NCI-H345 treated with DMSO at 0.1 percent for 48 hours (cell line): ENCODE data around the gene MYL4.
"Not testable (repeated sequence)": the region's sequence is repeated elsewhere in the genome, so short reads cannot be mapped to it uniquely, and the experiment has no call there.

Source experiments
- DNase-seq: peaks from one replicate; lab custom pipeline; 2025; ENCODE audit not compliant: unreplicated experiment; lab: John Stamatoyannopoulos, UW

The MYL4 gene

DNA sequence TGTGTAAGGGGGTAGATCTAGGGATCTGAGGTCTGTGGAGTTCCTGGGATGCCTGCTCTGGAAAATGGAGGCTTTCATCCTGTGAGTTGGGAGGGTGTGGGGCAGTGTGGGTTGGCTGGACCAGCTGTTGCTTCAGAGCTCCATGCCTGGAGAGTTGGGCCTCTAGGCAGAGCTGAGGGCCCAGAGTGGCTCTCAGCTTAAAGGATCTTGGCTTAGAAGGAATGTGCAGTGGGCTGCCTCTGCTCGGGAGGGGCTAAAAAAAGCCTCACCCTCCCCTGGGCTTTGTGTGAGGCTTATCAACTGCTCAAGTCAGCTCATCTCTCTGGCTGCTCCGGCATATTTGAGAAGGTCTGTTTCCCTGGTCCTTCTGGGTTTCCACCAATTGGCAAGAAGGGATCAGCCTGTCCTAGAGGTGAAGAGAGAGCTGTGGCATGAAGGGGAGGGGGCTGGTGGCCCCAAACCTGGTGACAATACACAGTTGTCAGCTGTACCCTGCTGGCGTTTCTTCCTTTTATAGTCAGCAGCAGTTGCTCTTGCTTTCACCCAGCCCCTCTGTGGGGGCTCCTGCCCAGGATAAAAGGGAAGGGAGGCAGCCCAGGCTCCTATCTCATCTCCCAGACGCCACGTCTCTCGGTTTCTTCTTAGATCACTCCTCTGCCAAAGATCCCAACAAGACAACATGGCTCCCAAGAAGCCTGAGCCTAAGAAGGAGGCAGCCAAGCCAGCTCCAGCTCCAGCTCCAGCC lies at the start of gene MYL4:
MYL4 (plus strand) TSS at position 605 of the 745 bp plus-strand sequence; CDS start at position 680, 75 bp downstream.
- no peak for DNase-seq

DNA sequence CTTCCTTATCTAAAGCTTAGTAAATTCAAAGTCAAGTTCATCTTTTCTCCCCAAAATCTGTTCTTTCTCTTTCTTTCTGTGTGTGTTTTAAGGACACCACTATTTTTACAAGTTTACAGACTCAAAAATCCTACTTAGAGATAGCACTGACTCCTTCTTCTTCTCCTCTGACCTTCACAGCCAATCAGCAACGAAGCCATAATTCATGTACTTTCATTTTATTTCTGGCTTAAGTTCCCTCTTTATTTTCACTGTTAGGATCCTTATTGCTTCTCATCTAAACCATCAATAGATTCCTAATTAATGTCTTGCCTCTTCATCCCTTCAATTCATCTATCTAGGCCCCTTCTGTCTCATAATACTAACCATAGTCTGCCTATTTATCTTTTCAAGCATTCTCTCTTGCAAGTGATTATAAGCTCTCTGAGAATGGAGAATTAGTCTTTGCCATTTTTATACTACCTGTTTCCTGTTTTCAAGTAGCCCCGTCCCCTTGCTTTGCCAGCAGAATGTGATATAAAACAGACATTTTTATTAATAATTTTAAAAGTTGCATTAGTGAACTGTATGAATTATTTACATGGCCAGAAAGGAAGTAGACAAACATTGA lies 47.0 kb upstream of the MYL4 start:
- no peak for DNase-seq

- no peak for DNase-seq
Measured at GRCh38 chr17:47164263-47164662, 44.9 kb upstream of the MYL4 start.

DNA sequence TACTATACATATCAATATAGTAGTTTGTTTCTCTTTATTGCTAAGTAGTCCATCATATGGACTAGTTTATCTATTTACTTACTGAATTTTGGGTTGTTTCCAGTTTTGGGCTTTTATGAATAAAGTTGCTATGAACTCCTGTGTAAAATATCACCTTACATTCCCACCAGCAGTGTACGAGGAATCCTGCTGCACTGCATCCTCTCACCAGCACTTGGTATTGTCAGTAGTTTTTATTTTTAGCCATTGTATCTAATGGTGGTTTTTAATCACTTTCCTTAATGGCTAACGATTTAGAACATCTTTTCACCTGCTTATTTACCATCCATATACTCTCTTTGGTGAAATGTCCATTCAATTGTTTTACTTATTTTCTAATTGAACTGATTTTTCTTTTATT lies 44.0 kb upstream of the MYL4 start:
- DNase-seq: no peak

- not testable (repeated sequence) for DNase-seq
Measured at GRCh38 chr17:47166854-47167253, 42.3 kb upstream of the MYL4 start.

DNA sequence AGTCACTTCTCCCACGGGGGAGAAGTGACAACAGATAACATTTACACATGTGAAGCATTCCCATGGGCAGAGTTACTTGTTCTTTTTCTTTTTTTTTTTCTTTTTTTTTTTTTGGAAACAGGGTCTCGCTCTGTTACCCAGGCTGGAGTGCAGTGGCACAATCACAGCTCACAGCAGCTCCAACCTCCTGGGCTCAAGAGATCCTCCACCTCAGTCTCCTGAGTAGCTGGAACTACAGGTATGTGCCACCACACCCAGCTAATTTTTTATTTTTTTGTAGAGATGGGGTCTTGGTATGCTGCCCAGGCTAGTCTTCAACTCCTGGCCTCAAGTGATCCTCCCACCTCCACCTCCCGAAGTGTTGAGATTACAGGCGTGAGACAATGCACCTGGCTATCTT lies 40.3 kb upstream of the MYL4 start:
- not testable (repeated sequence) for DNase-seq

GRCh38 chr17:47170710-47171109 lies 38.4 kb upstream of the MYL4 start:
- DNase-seq: no peak

DNA sequence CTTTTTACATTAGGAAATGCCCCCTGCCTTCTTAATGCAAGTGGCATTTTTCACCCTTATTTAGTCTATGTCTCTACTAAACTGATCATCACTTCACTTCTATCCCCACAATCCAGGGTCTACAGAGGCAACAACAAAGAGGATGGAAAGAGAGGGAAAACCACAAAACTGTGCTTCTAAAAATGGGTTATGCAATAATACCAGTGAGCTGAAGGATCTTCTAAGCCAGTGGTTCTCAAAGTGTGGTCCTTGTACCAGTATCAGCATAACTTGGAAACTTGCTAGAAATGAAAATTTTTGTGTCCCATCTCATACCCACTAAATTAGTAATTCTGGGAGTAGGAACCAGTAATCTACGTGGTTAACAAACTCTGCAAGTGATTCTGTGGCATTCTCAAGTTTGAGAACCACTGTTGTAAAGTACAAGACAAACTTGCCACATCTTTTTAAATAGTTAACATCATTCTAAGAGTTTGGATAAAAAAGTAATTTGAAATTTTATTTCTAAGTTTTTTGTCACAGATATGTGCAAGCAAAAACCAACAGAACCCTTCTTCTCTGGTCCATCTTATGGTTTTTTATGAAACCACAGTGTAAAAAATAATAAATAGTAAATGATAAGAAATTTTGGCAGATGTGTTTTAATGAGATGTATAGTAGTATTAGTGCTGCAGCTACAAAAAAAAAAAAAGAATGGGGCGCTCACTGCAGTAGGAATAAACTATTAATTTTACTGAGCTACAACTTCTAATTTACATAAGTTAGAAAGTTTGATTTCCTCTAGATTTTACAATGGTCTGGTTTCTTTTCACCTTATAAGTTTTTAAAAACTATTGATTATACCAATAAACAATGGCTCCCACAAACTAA lies 36.2 kb upstream of the MYL4 start:
- DNase-seq: no peak

DNA sequence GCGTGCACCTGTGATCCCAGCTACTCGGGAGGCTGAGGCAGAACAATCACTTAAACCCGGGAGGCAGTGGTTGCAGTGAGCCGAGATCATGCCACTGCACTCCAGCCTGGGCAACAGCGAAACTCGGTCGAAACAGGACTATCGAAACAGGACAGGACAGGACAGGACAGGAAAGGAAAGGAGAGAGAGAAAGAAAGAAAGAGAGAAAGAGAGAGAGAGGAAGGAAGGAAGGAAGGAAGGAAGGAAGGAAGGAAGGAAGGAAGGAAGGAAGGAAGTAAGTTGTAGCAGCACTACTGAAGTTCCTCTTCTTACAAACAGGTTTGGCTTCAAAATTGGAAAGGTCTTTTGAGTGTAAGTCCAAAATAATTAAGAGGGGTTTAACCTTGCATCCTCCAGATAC lies 34.3 kb upstream of the MYL4 start:
- DNase-seq: not testable (repeated sequence)

- DNase-seq: no peak
Measured at GRCh38 chr17:47176389-47176826, 32.7 kb upstream of the MYL4 start.

DNA sequence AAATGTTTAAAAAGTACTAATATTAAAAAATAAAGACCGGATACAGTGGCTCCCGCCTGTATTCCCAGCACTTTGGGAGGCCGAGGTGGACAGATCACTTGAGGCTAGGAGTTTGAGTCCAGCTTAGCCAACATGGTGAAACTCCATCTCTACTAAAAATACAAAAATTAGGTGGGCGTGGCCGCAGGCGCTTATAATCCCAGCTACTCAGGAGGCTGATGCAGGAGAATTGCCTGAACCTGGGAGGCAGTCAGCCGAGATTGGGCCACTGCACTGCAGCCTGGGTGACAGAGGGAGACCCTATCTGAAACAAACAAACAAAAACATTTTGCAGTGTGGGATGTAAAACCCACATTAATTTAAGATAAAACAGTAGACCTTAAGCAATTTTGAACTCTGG lies 31.9 kb upstream of the MYL4 start:
- no peak for DNase-seq

DNA sequence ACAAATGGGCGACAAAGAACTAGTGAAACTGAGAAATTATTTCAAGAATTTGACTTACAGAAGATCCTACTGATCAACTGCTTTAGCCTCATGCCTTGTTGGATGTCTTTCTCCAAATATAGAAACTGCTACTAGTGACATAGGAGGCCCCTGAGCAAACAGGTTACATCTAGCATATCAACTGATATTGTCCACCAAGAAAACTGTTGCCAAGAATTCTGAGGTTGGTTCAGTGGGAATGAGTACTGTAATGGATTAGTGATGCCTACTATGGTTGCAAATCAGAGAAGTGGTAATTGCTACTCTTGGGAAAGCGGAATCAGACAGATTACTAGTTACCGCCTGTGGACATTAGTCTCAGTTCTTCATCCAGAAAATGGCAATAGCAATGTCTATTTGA lies 30.0 kb upstream of the MYL4 start:
- no peak for DNase-seq

- DNase-seq: no peak
Measured at GRCh38 chr17:47180337-47180736, 28.8 kb upstream of the MYL4 start.

- DNase-seq: not testable (repeated sequence)
Measured at GRCh38 chr17:47180988-47181387, 28.2 kb upstream of the MYL4 start.

DNA sequence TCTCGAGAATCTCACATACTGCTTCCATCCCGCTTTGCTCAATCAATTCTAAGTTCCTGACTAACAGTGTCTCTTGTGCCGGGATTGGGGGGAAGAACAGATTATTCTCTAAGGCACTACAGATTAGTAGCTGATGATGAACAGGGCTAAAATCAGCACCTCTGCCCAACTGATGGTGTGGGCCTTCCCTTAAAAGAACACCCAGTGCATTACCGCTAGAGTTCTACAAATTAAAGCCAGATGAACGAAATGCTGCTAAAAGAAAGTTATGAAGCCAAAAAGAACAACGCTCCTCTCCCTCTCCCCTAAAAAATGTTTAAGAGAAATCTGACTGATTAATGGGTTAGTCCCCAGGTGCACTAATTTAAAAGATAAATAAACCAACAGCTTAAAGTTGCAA lies 24.5 kb upstream of the MYL4 start:
- DNase-seq: no peak

DNA sequence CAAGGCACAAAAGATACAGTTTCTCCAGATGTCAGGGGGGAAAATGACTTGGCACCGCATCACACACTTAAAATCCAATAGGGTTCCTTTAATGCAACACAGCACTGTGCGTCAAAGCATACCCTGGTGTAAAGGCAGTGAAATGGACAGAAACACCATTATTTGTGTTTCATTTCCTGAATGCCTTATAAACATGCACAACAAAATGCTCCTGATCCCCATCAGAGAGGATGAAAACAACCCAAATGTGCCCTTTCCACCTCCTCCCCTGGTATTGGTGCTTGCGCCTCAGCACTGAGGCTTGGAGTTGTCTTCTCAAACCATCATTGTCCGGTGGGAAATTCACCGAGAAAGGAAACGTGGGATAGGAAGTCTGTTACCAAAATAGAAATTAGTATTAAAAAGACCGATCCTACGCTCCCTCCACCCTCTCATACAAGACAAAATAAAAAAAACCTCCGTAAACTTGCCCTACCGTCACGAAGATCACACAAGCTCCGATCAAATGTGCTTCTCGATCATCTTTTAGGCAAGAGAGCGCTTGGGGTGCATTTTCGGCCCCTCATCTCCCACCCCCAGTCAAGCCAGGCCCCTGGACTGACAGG lies 20.8 kb upstream of the MYL4 start:
- no peak for DNase-seq

DNA sequence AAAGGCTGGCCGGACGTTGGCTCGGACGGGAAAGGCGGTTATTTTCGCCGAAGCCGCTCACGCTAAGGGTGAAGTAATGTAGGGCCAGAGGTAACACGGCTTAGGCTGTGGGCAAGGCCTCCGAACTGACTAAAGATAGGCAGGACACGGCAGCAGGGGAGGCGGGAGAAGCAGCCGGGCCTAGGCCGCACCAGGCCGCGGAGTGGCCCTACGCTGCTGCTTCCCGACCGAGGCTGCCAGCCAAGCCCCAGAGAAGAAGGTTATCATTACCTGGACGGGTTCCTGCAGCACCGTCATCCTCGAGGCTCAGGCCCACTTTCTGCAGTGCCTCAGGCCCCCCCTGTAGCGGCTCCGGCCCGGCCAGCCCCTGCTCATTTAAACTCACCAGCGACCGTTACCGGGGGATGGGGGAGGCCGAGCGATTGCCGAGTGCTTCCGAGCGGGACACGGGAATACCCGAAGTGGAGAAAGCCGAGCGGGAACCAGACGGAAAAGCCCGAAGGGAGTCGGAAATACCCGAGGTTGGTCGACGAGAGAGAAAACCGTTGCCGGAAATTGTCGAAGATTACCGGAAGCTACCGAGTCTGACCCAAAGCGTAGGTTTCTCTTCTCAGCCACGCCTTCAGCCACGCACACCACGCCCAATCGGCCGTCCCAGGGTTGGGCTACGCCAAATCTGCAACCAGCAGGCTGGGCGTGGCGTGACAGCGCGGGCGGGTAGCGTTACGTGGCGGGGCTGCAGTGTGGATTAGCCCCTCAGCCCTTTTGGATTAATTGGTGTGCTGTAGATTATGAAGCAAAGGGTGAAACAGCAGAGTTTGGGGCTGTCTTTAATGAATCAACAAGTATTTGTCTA lies 20.0 kb upstream of the MYL4 start, which contains the start of gene CDC27:
CDC27 (minus strand) TSS at position 420 of the 856 bp plus-strand sequence; CDS start at position 297, 123 bp downstream.
- peak; percentile 97 for DNase-seq

DNA sequence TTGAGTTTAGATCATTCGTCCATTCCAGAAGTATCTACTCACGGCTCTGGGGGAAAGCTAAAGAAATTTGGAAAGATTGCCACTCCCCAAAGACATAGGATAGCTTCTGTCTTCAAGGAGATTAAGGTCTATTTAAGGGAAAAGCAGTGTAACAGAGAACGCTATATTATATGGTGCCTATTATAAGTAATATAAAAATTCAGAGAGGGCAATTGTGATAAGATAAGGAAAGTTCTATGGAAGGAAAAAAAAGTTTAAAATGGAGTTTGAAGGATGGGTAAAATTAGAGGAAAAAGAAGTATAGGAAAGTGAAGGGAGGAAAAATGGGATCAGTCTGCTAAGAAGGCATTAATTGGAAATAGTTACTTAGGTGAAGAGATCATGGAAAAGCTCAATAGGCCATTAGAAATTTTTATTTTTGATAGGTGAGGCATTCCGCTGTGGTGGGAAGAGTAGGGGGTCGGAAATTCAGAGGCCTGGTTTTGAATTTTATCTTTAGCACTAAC lies 19.4 kb upstream of the MYL4 start:
- no peak for DNase-seq

GRCh38 chr17:47190243-47190642 lies 18.9 kb upstream of the MYL4 start:
- no peak for DNase-seq

- DNase-seq: no peak
Measured at GRCh38 chr17:47190770-47191169, 18.4 kb upstream of the MYL4 start.
